H1 (cell line): ENCODE data around the gene TTI1. TPM values are rescaled to one million over a fixed set of nuclear protein-coding genes. Genes with fewer than 3 reads are reported as not detected.

Experiments
- CTCF ChIA-PET: fragments of 300-600 bp; sonication (Branson Sonifier 250); formaldehyde crosslinking; loops from one replicate; lab custom pipeline; 2021; ENCODE audit not compliant: partially characterized antibody; lab: Charles Lee
- POLR2A ChIA-PET: fragments of 300-600 bp; sonication (Branson Sonifier 250); formaldehyde crosslinking; loops from one replicate; lab custom pipeline; 2021; ENCODE audit warnings: inconsistent platforms; ENCODE audit not compliant: partially characterized antibody; lab: Charles Lee
- DNase-seq, 2 experiments: peaks; one replicate each; pipeline versions ENCODE4 v3.0.0 to v3.0.0-alpha.2; 2010 to 2022; ENCODE audit warnings: low spot score in 2 of 2, low read depth in 1 of 2, mixed read lengths in 1 of 2
- FAIRE-seq: peaks from 2 replicates; lab custom pipeline; 2011; peaks lifted over from hg19 to GRCh38; lab: Jason Lieb, UNC
- H2AFZ ChIP-seq: 2 replicates; pipeline ENCODE4 v1.8.1; 2012; ENCODE audit warnings: low read length, inconsistent platforms
- H2AK5ac ChIP-seq: 2 replicates; pipeline ENCODE4 v1.6.1; 2013; ENCODE audit warnings: low read depth, low read length
- H2BK120ac ChIP-seq: replicated peaks from 2 replicates; pipeline ENCODE3; 2013; ENCODE audit warnings: low read depth, low read length, inconsistent platforms
- H2BK12ac ChIP-seq: 2 replicates; pipeline ENCODE4 v1.6.1; 2013; ENCODE audit warnings: low read depth, low read length
- H2BK15ac ChIP-seq: 2 replicates; pipeline ENCODE4 v1.6.1; 2013; ENCODE audit warnings: low read length
- H2BK20ac ChIP-seq: 2 replicates; pipeline ENCODE4 v1.6.1; 2013; ENCODE audit warnings: low read length
- H2BK5ac ChIP-seq: 2 replicates; pipeline ENCODE4 v1.6.1; 2013; ENCODE audit warnings: low read depth, low read length
- H3K14ac ChIP-seq: 2 replicates; pipeline ENCODE4 v1.6.1; 2013; ENCODE audit warnings: inconsistent platforms; ENCODE audit not compliant: insufficient read length
- H3K18ac ChIP-seq: 2 replicates; pipeline ENCODE4 v1.6.1; 2013; ENCODE audit warnings: low read length; ENCODE audit errors: extremely low read depth
- H3K23ac ChIP-seq: 2 replicates; pipeline ENCODE4 v1.6.1; 2013; ENCODE audit warnings: inconsistent platforms; ENCODE audit not compliant: insufficient read length
- H3K23me2 ChIP-seq: 2 replicates; pipeline ENCODE4 v1.6.1; 2013; ENCODE audit warnings: low read depth, low read length
- H3K27ac ChIP-seq: 2 replicates; pipeline ENCODE4 v1.6.1; 2011; ENCODE audit warnings: low read depth, low read length, inconsistent platforms
- H3K27me3 ChIP-seq, 4 experiments: replicated peaks in 1 of 4; 1 replicate in 1 of 4; 2 replicates in 3 of 4; pipeline versions ENCODE4 v1.6.1 to v1.8.1; 2011 to 2013; ENCODE audit warnings: low read length in 3 of 4, mild to moderate bottlenecking in 3 of 4, inconsistent platforms in 2 of 4, mixed read lengths in 2 of 4, moderate library complexity in 1 of 4; ENCODE audit not compliant: control insufficient read depth in 3 of 4, insufficient read depth in 3 of 4; ENCODE audit errors: extremely low read depth in 1 of 4
- H3K36me3 ChIP-seq, 4 experiments: 2 replicates each; pipeline versions ENCODE4 v1.6.1 to v1.8.1; 2011 to 2013; ENCODE audit warnings: mild to moderate bottlenecking in 4 of 4, low read length in 3 of 4, moderate library complexity in 2 of 4, control low read depth in 1 of 4, inconsistent platforms in 1 of 4; ENCODE audit not compliant: insufficient read depth in 4 of 4, control insufficient read depth in 2 of 4
- H3K4ac ChIP-seq: replicated peaks from 2 replicates; pipeline ENCODE3; 2013; ENCODE audit warnings: low read length, low read depth, mixed read lengths, inconsistent platforms; ENCODE audit not compliant: insufficient read length
- H3K4me1 ChIP-seq, 4 experiments: replicated peaks in 1 of 4; 1 replicate in 1 of 4; 2 replicates in 3 of 4; pipeline versions ENCODE4 v1.6.1 to v1.8.1; 2011 to 2013; ENCODE audit warnings: low read length in 3 of 4, inconsistent platforms in 2 of 4, mixed read lengths in 1 of 4; ENCODE audit not compliant: insufficient read depth in 4 of 4, control insufficient read depth in 3 of 4
- H3K4me2 ChIP-seq, 2 experiments: 2 replicates each; pipeline versions ENCODE4 v1.6.1 to v1.8.1; 2011 to 2013; ENCODE audit warnings: low read depth in 2 of 2, low read length in 2 of 2, control low read depth in 1 of 2, inconsistent platforms in 1 of 2, mild to moderate bottlenecking in 1 of 2; ENCODE audit not compliant: insufficient read depth in 1 of 2
- H3K4me3 ChIP-seq, 4 experiments: fragments of 200-600, 300-600 bp in 1 of 4; sonication (generic), shearing (Covaris generic), sonication (Bioruptor Twin) in 1 of 4; 2 replicates each; pipeline versions ENCODE4 v1.5.1 to v1.8.1; 2011 to 2016; ENCODE audit warnings: low read length in 4 of 4, low read depth in 3 of 4, control low read depth in 2 of 4, inconsistent platforms in 2 of 4, mild to moderate bottlenecking in 2 of 4, mixed read lengths in 1 of 4, moderate library complexity in 1 of 4; ENCODE audit not compliant: insufficient read depth in 2 of 4; ENCODE audit errors: extremely low read depth in 1 of 4
- H3K56ac ChIP-seq: replicated peaks from 2 replicates; pipeline ENCODE3; 2013; ENCODE audit warnings: low read depth, mild to moderate bottlenecking, mixed read lengths, low read length, inconsistent platforms; ENCODE audit not compliant: insufficient read length
- H3K79me1 ChIP-seq: 2 replicates; pipeline ENCODE4 v1.6.1; 2013; ENCODE audit warnings: low read depth, low read length, control low read depth
- H3K79me2 ChIP-seq, 2 experiments: 2 replicates each; pipeline versions ENCODE4 v1.6.1 to v1.8.1; 2012 to 2013; ENCODE audit warnings: low read length in 2 of 2, mild to moderate bottlenecking in 2 of 2, inconsistent platforms in 1 of 2; ENCODE audit not compliant: insufficient read depth in 2 of 2, control insufficient read depth in 1 of 2
- H3K9ac ChIP-seq, 4 experiments: replicated peaks in 1 of 4; 1 replicate in 1 of 4; 2 replicates in 3 of 4; pipeline versions ENCODE4 v1.6.1 to v1.8.1; 2011 to 2013; ENCODE audit warnings: low read depth in 3 of 4, low read length in 3 of 4, control low read depth in 2 of 4, mild to moderate bottlenecking in 2 of 4, moderate library complexity in 2 of 4, inconsistent platforms in 1 of 4; ENCODE audit errors: extremely low read depth in 1 of 4
- H3K9me3 ChIP-seq, 2 experiments: 2 replicates each; pipeline versions ENCODE4 v1.6.1 to v1.8.1; 2012 to 2013; ENCODE audit warnings: mild to moderate bottlenecking in 2 of 2, moderate library complexity in 2 of 2, control low read depth in 1 of 2, inconsistent platforms in 1 of 2, low read depth in 1 of 2, low read length in 1 of 2, mixed read lengths in 1 of 2; ENCODE audit not compliant: insufficient read depth in 2 of 2
- H4K20me1 ChIP-seq, 2 experiments: replicated peaks in 1 of 2; 2 replicates each; pipeline versions ENCODE3 to v1.8.1; 2011 to 2013; ENCODE audit warnings: inconsistent platforms in 2 of 2, low read length in 2 of 2, mild to moderate bottlenecking in 1 of 2; ENCODE audit not compliant: insufficient read depth in 2 of 2, control insufficient read depth in 1 of 2
- H4K5ac ChIP-seq: 2 replicates; pipeline ENCODE4 v1.6.1; 2013; ENCODE audit warnings: low read length, low read depth, mixed read lengths, inconsistent platforms; ENCODE audit not compliant: insufficient read length
- H4K8ac ChIP-seq: 2 replicates; pipeline ENCODE4 v1.8.0; 2013; ENCODE audit warnings: mild to moderate bottlenecking, moderate library complexity, low read length, inconsistent platforms; ENCODE audit not compliant: insufficient read depth; ENCODE audit errors: extremely low read depth
- H4K91ac ChIP-seq: replicated peaks from 2 replicates; pipeline ENCODE3; 2013; ENCODE audit warnings: low read length, mixed read lengths, inconsistent platforms; ENCODE audit not compliant: insufficient read length
- CREB1 ChIP-seq: IDR thresholded peaks from 2 replicates; pipeline ENCODE4 v1.6.1; 2012; ENCODE audit warnings: inconsistent platforms
- CTBP2 ChIP-seq: IDR thresholded peaks from 2 replicates; pipeline ENCODE4 v1.7.0; 2011; ENCODE audit warnings: borderline replicate concordance, mild to moderate bottlenecking, moderate library complexity, mixed read lengths, low read length; ENCODE audit not compliant: insufficient read depth, insufficient read length
- EGR1 ChIP-seq: IDR thresholded peaks from 2 replicates; pipeline ENCODE4 v1.6.1; 2011; ENCODE audit warnings: low read depth, low read length, borderline replicate concordance
- FOSL1 ChIP-seq: IDR thresholded peaks from 2 replicates; pipeline ENCODE4 v1.6.1; 2011; ENCODE audit warnings: mild to moderate bottlenecking, low read depth, low read length, moderate library complexity; ENCODE audit not compliant: insufficient read depth
- POLR2A ChIP-seq, 2 experiments: IDR thresholded peaks; 1 replicate in 1 of 2; 2 replicates in 1 of 2; pipeline ENCODE4 v1.6.1; 2011; ENCODE audit warnings: low read depth in 2 of 2, low read length in 2 of 2, mild to moderate bottlenecking in 2 of 2; ENCODE audit errors: control extremely low read depth in 1 of 2
- RAD21 ChIP-seq, 2 experiments: IDR thresholded peaks in 1 of 2; conservative IDR thresholded peaks in 1 of 2; 2 replicates each; pipeline ENCODE4 v1.6.1; 2011; ENCODE audit warnings: low read depth in 2 of 2, low read length in 2 of 2, improper control_type of control experiment in 1 of 2, inconsistent platforms in 1 of 2, mild to moderate bottlenecking in 1 of 2, moderate library complexity in 1 of 2
- SUZ12 ChIP-seq: fragments of 200-600 bp; sonication (generic); IDR thresholded peaks from 2 replicates; pipeline ENCODE4 v1.6.1; 2012; ENCODE audit warnings: mild to moderate bottlenecking, inconsistent platforms, low read length, moderate library complexity, mixed read lengths
- TEAD4 ChIP-seq: IDR thresholded peaks from 2 replicates; pipeline ENCODE4 v1.6.1; 2012; ENCODE audit warnings: low read depth, low read length, inconsistent platforms, mixed read lengths
- YY1 ChIP-seq: IDR thresholded peaks from 2 replicates; pipeline ENCODE4 v1.6.1; 2011; ENCODE audit warnings: low read depth, mild to moderate bottlenecking, low read length
- WGBS, 2 experiments: shearing (Covaris generic) in 1 of 2; methylation state at CpG; one replicate each; pipeline versions ENCODE4 v1.1.6 to v1.1.7; 2013 to 2015; ENCODE audit warnings: low lambda C conversion rate in 2 of 2, mixed read lengths in 2 of 2, inconsistent platforms in 1 of 2, low coverage in 1 of 2, missing lambda C conversion rate in 1 of 2; ENCODE audit not compliant: insufficient replicate concordance in 2 of 2, insufficient coverage in 1 of 2, insufficient read length in 1 of 2; ENCODE audit errors: extremely low coverage in 1 of 2, missing lambda C conversion rate in 1 of 2; 5-methylcytosine and 5-hydroxymethylcytosine counted together
- polyA plus RNA-seq, 7 experiments: library from polyadenylated mRNA; depleted of rRNA in 3 of 7; stranded (reverse) in 5 of 7; unstranded in 2 of 7; fragments of >200 nt in 5 of 7; fragments of 200-250 nt in 2 of 7; gene quantifications; 1 replicate in 5 of 7; 2 replicates in 1 of 7; 4 replicates in 1 of 7; pipeline versions ENCODE4 v1.2.1 to v1.2.3, GENCODE V29; 2011 to 2013; ENCODE audit warnings: missing spikeins in 2 of 7, mixed read lengths in 2 of 7
- total RNA-seq: library from RNA; stranded (reverse); fragmentation: NEBNext Ultra II Directional; extraction: Animal tissue kit (Norgen Biotek cat#: 25700); gene quantifications from 2 replicates; pipeline ENCODE4 v1.2.1, GENCODE V29; 2021
- TF ChIP-seq, protein P1 (sequence below), 3 experiments: IDR thresholded peaks; 1 replicate in 2 of 3; 2 replicates in 1 of 3; pipeline versions ENCODE4 v1.5.1 to v1.6.1; 2011; ENCODE audit warnings: low read length in 3 of 3, mild to moderate bottlenecking in 3 of 3, inconsistent platforms in 2 of 3, low read depth in 1 of 3, moderate library complexity in 1 of 3; ENCODE audit not compliant: insufficient read depth in 1 of 3; ENCODE audit errors: control extremely low read depth in 1 of 3

Gene TTI1
- total and polyA plus RNA-seq, 2 of the 8 experiments (the other 6 are each of a cell fraction or from before 2014, with no cell fraction given) = 34.1 to 47.0 TPM

DNA sequence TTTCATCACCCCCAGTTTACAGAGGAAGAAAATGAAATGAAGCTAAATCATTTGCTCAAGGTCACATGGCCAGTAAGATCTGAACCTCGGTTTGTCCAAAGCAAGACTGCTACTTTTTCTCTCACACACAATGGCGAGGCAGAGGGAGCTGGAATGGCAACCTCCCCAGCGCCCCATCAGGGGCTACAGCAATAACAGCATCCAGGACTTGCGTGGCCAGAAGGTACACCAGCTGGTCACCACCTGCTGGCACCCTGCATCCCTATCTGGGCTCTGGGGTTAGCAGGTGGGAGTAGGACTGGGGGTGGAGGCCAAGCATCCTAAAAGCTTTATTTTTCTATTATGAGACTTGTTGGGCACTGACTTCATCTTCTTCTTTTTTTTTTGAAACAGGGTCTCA lies 41.3 kb downstream of the TTI1 start:
- DNase-seq = no peak
- Histone ChIP-seq H2AFZ (no peak overlapping the region), H3K79me1 (no peaks in the 10 kb centered on the region), H3K4me2 (no peak overlapping the region), H3K18ac (no peak overlapping the region), H2BK120ac (no peak overlapping the region), H4K91ac (no peak overlapping the region), H3K23ac (no peak overlapping the region), H3K79me2 (no peaks in the 10 kb centered on the region), H4K5ac (no peak overlapping the region), H3K9me3 (no peaks in the 10 kb centered on the region), H2BK20ac (no peak overlapping the region), H3K9ac (no peak overlapping the region), H3K27me3 (no peaks in the 10 kb centered on the region), H3K56ac (no peak overlapping the region), H3K27ac (no peak overlapping the region), H4K20me1 (peaks cover 3 to 10% of the 10 kb centered on the region in 2 experiments), H3K4ac (no peak overlapping the region), H3K23me2 (no peaks in the 10 kb centered on the region), H2BK15ac (no peak overlapping the region), H3K14ac (no peak overlapping the region), H2AK5ac (no peak overlapping the region), H4K8ac (no peak overlapping the region), H3K4me1 (no peaks in the 10 kb centered on the region; a peak in 2 of 7 replicates), H2BK12ac (no peak overlapping the region), H2BK5ac (no peak overlapping the region), H3K36me3 (peaks cover 4 to 45% (median 24%) of the 10 kb centered on the region in 4 experiments; a peak in 7 of 8 replicates), H3K4me3 (no peak overlapping the region)
- ChIA-PET POLR2A (interaction anchor here (0.7 to 1.2 kb wide), 2 partner anchors 8 to 77 kb away, joined by 3 read pairs; no protein-coding TSS in a partner anchor), CTCF (interaction anchor here (0.6 to 5.3 kb wide), 21 partner anchors 9 to 674 kb away, joined by 3 to 32 read pairs (median 4); partner anchors contain the start of gene VSTM2L)
- TF ChIP-seq FOSL1 = no peak
- TF ChIP-seq YY1 = no peak
- TF ChIP-seq, protein P1, sequence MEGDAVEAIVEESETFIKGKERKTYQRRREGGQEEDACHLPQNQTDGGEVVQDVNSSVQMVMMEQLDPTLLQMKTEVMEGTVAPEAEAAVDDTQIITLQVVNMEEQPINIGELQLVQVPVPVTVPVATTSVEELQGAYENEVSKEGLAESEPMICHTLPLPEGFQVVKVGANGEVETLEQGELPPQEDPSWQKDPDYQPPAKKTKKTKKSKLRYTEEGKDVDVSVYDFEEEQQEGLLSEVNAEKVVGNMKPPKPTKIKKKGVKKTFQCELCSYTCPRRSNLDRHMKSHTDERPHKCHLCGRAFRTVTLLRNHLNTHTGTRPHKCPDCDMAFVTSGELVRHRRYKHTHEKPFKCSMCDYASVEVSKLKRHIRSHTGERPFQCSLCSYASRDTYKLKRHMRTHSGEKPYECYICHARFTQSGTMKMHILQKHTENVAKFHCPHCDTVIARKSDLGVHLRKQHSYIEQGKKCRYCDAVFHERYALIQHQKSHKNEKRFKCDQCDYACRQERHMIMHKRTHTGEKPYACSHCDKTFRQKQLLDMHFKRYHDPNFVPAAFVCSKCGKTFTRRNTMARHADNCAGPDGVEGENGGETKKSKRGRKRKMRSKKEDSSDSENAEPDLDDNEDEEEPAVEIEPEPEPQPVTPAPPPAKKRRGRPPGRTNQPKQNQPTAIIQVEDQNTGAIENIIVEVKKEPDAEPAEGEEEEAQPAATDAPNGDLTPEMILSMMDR (IDR thresholded peaks at IDR 0.05; ENCODE audit: control extremely low read depth in 1 of 3, insufficient read depth in 1 of 3, low read depth in 1 of 3, low read length in 3 of 3) = no peak
- TF ChIP-seq POLR2A (IDR thresholded peaks at IDR 0.05; ENCODE audit: control extremely low read depth in 1 of 2, low read depth in 2 of 2, low read length in 2 of 2) = no peak
- no peak for TF ChIP-seq CTBP2
- TF ChIP-seq EGR1 = no peak
- TF ChIP-seq TEAD4 = no peak
- TF ChIP-seq CREB1 = no peak
- no peak for TF ChIP-seq RAD21 (IDR thresholded peaks at IDR 0.05 in 1 of 2, conservative IDR thresholded peaks at IDR 0.05 in 1 of 2; ENCODE audit: low read depth in 2 of 2, low read length in 2 of 2)
- no peak for TF ChIP-seq SUZ12
- WGBS, 2 experiments = 91% methylated on average over 4 of the region's 4 CpGs; no CpG with 5 or more reads in 1 of the 2 experiments
- no peak for FAIRE-seq
